ENCODE measurements around the gene CCDC12. TPM values are rescaled to one million over a fixed set of nuclear protein-coding genes. Genes with fewer than 3 reads are reported as not detected.
A peak's percentile ranks its signal among the peaks of the same experiment; 100 is the strongest.

CCDC12 gene
- total and polyA plus RNA-seq, 2 experiments from 2014 or later = 17.4 to 43.8 TPM

DNA sequence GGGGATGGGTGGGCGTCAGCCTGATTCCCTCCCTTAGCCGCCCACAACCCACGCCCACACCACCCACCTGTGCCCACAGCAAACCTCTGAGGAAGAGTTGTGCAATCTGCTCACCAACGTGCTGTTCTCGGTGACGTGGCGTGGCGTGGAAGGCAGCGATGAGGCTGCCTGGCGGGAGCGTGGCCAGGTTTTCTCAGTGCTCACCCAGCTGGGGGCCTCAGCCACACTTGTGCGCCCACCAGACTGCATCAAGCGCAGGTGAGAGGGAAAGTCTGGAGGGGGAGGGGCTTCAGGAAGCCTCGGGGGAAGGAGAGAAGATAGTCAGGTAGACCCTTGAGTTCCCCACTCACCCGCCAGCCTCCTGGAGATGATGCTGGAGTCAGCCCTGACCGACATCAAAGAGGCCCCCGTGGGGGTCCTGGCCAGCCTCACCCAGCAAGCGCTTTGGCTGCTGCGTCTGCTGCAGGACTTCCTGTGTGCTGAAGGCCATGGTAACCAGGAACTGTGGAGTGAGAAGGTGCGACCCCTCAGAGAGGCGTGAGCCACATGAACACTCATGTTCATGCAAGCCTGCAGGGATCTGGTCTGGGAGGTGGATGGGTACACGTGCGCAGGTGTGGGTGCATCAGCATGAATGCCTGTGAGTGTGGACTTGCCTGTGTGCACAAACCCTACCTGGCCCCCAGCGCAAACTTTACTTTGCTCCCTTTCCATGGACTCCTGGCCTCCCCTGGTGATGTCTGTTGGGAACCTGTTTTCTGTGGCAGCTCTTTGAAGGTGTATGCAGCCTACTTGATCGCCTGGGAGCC lies 24.6 kb upstream of the CCDC12 start:
- Histone ChIP-seq H3K36me3 (ENCODE audit: low read depth) (no peaks in the 10 kb centered on the region), H3K27ac (no peak overlapping the region), H3K4me1 (ENCODE audit: insufficient read depth) (peaks cover 4% of the 10 kb centered on the region; the same call in 1 of the 2 replicates), H3K9me3 (ENCODE audit: low read depth) (no peaks in the 10 kb centered on the region), H3K9me2 (ENCODE audit: insufficient read depth) (no peaks in the 10 kb centered on the region), H3K4me3 (no peak overlapping the region), H3K9ac (no peak overlapping the region), H2AFZ (no peak overlapping the region), H3K27me3 (replicated peaks; ENCODE audit: insufficient read depth) (no peaks in the 10 kb centered on the region), H3K79me2 (ENCODE audit: insufficient read depth) (no peaks in the 10 kb centered on the region), H4K20me1 (ENCODE audit: insufficient read depth) (no peaks in the 10 kb centered on the region), H3F3A (ENCODE audit: insufficient read depth) (no peaks in the 10 kb centered on the region), H3K4me2 (ENCODE audit: unreplicated experiment) (no peak overlapping the region)
- TF ChIP-seq EZH2phosphoT487 (IDR thresholded peaks at IDR 0.05; ENCODE audit: insufficient read depth, low read depth) (no peak), EZH2 (IDR thresholded peaks at IDR 0.05; ENCODE audit: insufficient read depth, poor library complexity, severe bottlenecking) (no peak)
- in situ Hi-C loops (cut with MboI) = no loop called here
- 86 to 90% methylated on average over 24 to 25 of the region's 25 CpGs for WGBS, 2 experiments (ENCODE audit: low coverage in 1 of 2, low lambda C conversion rate in 2 of 2, missing lambda C conversion rate in 2 of 2)
- no peak for DNase-seq

DNA sequence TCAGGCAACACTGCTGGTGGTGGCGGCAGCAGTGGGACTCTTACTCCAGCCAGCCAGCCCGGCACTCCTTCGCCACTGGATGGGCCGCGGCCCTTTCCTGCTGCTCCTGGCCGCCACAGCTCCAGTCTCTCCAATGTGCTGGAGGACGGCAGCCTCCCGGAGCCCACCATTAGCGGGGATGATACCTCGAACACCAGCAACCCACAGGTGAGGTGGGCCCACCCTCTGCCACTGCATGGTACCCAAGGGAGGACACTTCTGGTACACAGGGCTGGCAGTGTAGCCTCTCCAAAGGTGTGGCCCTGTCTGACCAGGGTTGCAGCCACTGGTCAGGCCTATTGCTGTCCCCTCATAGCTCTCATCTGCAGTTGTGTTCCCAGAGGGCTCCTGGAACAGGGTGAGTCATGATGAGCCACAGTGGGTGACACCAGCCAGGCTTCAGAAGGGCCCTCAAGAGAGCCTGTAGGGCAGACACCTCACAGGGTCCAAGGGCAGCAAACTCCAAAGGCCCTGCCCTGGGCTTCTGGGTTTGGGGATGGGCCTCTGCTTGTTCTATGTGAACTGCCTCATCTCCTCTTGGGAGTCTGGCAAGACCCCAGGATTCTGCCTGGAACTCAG lies 23.8 kb upstream of the CCDC12 start:
- Histone ChIP-seq H3K4me1 (ENCODE audit: insufficient read depth) (peaks cover 4% of the 10 kb centered on the region; the same call in 1 of the 2 replicates), H2AFZ (no peak overlapping the region), H3K9me3 (ENCODE audit: low read depth) (no peaks in the 10 kb centered on the region), H3K9me2 (ENCODE audit: insufficient read depth) (no peaks in the 10 kb centered on the region), H4K20me1 (ENCODE audit: insufficient read depth) (no peaks in the 10 kb centered on the region), H3K36me3 (ENCODE audit: low read depth) (no peaks in the 10 kb centered on the region), H3K79me2 (ENCODE audit: insufficient read depth) (no peaks in the 10 kb centered on the region), H3K27me3 (replicated peaks; ENCODE audit: insufficient read depth) (no peaks in the 10 kb centered on the region), H3F3A (ENCODE audit: insufficient read depth) (no peaks in the 10 kb centered on the region), H3K9ac (no peak overlapping the region), H3K4me3 (no peak overlapping the region), H3K27ac (no peak overlapping the region), H3K4me2 (ENCODE audit: unreplicated experiment) (no peak overlapping the region)
- peak; percentile 63 for DNase-seq
- in situ Hi-C loops (cut with MboI) = no loop called here
- TF ChIP-seq EZH2 (IDR thresholded peaks at IDR 0.05; ENCODE audit: insufficient read depth, poor library complexity, severe bottlenecking) = no peak
- no peak for TF ChIP-seq EZH2phosphoT487 (IDR thresholded peaks at IDR 0.05; ENCODE audit: insufficient read depth, low read depth)
- WGBS, 2 experiments (ENCODE audit: low coverage in 1 of 2, low lambda C conversion rate in 2 of 2, missing lambda C conversion rate in 2 of 2) = 93 to 96% methylated on average over 10 of the region's 10 CpGs

DNA sequence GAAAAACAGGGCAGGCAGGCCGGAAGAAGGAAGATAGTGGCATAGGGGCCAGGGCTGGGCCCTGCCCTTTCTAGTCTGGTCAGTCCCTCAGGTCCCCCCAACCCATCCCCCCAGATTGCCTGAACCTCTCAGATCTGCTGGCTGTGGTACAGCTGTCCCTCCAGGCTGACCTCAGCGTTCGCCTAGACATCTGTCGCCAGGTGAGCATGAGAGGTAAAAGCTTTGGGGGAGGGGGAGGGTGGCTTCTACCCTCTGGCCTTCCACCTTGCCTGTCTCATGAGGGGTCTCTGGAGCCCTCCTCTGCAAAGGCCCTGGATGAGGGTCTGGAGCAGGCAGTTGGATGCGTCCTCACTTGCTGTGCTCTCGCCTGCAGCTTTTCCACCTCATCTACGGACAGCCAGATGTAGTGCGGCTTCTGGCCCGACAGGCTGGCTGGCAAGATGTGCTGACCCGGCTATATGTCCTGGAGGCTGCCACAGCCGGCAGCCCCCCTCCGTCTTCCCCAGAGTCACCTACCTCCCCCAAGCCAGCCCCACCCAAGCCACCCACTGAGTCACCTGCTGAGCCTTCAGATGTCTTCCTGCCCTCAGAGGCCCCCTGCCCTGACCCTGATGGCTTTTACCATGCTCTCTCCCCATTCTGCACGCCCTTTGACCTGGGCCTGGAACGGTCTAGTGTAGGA lies 23.1 kb upstream of the CCDC12 start:
- no peak overlapping the region for H2AFZ ChIP-seq
- H3F3A ChIP-seq (ENCODE audit: insufficient read depth) = no peaks in the 10 kb centered on the region
- no peaks in the 10 kb centered on the region for H4K20me1 ChIP-seq (ENCODE audit: insufficient read depth)
- TF ChIP-seq EZH2 (IDR thresholded peaks at IDR 0.05; ENCODE audit: insufficient read depth, poor library complexity, severe bottlenecking) = no peak
- no peak for TF ChIP-seq EZH2phosphoT487 (IDR thresholded peaks at IDR 0.05; ENCODE audit: insufficient read depth, low read depth)
- peaks cover 4% of the 10 kb centered on the region; the same call in 1 of the 2 replicates for H3K4me1 ChIP-seq (ENCODE audit: insufficient read depth)
- no peak for DNase-seq
- H3K27ac ChIP-seq = no peak overlapping the region
- no peaks in the 10 kb centered on the region for H3K27me3 ChIP-seq (replicated peaks; ENCODE audit: insufficient read depth)
- in situ Hi-C loops (cut with MboI) = no loop called here
- no peak overlapping the region for H3K4me3 ChIP-seq
- H3K79me2 ChIP-seq (ENCODE audit: insufficient read depth) = no peaks in the 10 kb centered on the region
- no peak overlapping the region for H3K9ac ChIP-seq
- H3K9me2 ChIP-seq (ENCODE audit: insufficient read depth) = no peaks in the 10 kb centered on the region
- no peaks in the 10 kb centered on the region for H3K9me3 ChIP-seq (ENCODE audit: low read depth)
- 91 to 95% methylated on average over 13 to 14 of the region's 14 CpGs for WGBS, 2 experiments (ENCODE audit: low coverage in 1 of 2, low lambda C conversion rate in 2 of 2, missing lambda C conversion rate in 2 of 2)
- no peak overlapping the region for H3K4me2 ChIP-seq (ENCODE audit: unreplicated experiment)
- no peaks in the 10 kb centered on the region for H3K36me3 ChIP-seq (ENCODE audit: low read depth)

DNA sequence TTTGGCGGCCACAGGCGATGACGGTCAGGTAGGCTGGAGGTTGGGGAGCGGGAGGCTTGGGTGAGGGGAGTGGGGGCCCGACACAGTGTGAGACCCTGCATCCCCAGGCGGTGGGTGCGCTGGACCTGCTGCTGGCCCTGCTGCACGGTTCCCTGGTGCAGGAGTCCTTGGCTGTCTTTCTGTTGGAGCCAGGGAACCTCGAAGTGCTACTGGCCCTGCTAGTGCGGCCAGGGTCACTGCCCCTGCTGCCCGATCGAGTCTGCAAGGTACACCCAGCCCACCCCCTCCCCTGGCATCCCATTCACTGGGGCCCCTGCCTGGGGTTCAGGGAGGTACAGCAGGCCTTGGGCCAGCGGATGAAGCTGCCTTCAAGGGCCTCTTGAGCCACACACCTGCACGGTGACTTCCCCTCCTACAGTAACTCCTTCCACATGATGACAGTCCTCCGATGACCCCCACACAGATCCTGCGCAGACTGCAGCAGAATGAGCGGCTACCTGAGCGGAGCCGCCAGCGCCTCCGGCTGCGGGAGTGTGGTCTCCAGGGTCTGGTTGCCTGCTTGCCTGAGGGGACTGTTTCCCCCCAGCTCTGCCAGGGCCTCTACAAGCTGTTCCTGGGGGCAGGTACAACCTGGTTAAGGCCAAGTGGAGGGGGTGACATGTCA lies 22.4 kb upstream of the CCDC12 start:
- Histone ChIP-seq H3K9ac (no peak overlapping the region), H3K79me2 (ENCODE audit: insufficient read depth) (no peaks in the 10 kb centered on the region), H3K9me2 (ENCODE audit: insufficient read depth) (no peaks in the 10 kb centered on the region), H3K4me3 (no peak overlapping the region), H3K27me3 (replicated peaks; ENCODE audit: insufficient read depth) (no peaks in the 10 kb centered on the region), H3F3A (ENCODE audit: insufficient read depth) (no peaks in the 10 kb centered on the region), H4K20me1 (ENCODE audit: insufficient read depth) (no peaks in the 10 kb centered on the region), H3K4me2 (ENCODE audit: unreplicated experiment) (no peak overlapping the region), H3K9me3 (ENCODE audit: low read depth) (no peaks in the 10 kb centered on the region), H3K4me1 (ENCODE audit: insufficient read depth) (peaks cover 4% of the 10 kb centered on the region; the same call in 1 of the 2 replicates), H2AFZ (no peak overlapping the region), H3K27ac (no peak overlapping the region), H3K36me3 (ENCODE audit: low read depth) (no peaks in the 10 kb centered on the region)
- DNase-seq = no peak
- TF ChIP-seq EZH2phosphoT487 (IDR thresholded peaks at IDR 0.05; ENCODE audit: insufficient read depth, low read depth) = no peak
- TF ChIP-seq EZH2 (IDR thresholded peaks at IDR 0.05; ENCODE audit: insufficient read depth, poor library complexity, severe bottlenecking) = no peak
- in situ Hi-C loops (cut with MboI) = no loop called here
- 85 to 94% methylated on average over 10 to 19 of the region's 22 CpGs for WGBS, 2 experiments (ENCODE audit: low coverage in 1 of 2, low lambda C conversion rate in 2 of 2, missing lambda C conversion rate in 2 of 2)

All from GM23248 (cell line).